Neural cell (in vitro differentiated cells): ENCODE data around the gene SMU1. TPM values are rescaled to one million over a fixed set of nuclear protein-coding genes. Genes with fewer than 3 reads are reported as not detected.

Source experiments
- H2AFZ ChIP-seq: fragments of 200-600, 300-800 bp; sonication (generic), shearing (Covaris generic); 2 replicates; pipeline ENCODE4 v1.6.0; 2014; ENCODE audit warnings: low read depth, mild to moderate bottlenecking, antibody characterized with exemption, low read length, moderate library complexity
- H3F3A ChIP-seq: fragments of 200-600 bp; shearing (Covaris generic); 2 replicates; pipeline ENCODE4 v1.6.1; 2016; ENCODE audit warnings: mild to moderate bottlenecking, moderate library complexity, mixed read lengths, antibody characterized with exemption, low read length; ENCODE audit not compliant: insufficient read depth, poor library complexity, severe bottlenecking
- H3K27ac ChIP-seq: fragments of 200-600, 300-800 bp; sonication (generic), shearing (Covaris generic); 2 replicates; pipeline ENCODE4 v1.5.1; 2014; ENCODE audit warnings: mild to moderate bottlenecking, low read length, moderate library complexity
- H3K27me3 ChIP-seq: fragments of 300-800, 200-600 bp; sonication (generic), shearing (Covaris generic); 2 replicates; pipeline ENCODE4 v1.6.0; 2014; ENCODE audit warnings: mild to moderate bottlenecking, low read depth, low read length, moderate library complexity; ENCODE audit not compliant: insufficient read depth
- H3K36me3 ChIP-seq: fragments of 300-800, 200-600 bp; sonication (generic), shearing (Covaris generic); 2 replicates; pipeline ENCODE4 v1.5.1; 2014; ENCODE audit warnings: mild to moderate bottlenecking, antibody characterized with exemption, low read length, moderate library complexity; ENCODE audit not compliant: insufficient read depth
- H3K4me2 ChIP-seq: fragments of 300-800, 200-600 bp; sonication (generic), shearing (Covaris generic); 2 replicates; pipeline ENCODE4 v1.6.0; 2014; ENCODE audit warnings: mild to moderate bottlenecking, low read length
- H3K4me3 ChIP-seq: fragments of 300-800, 200-600 bp; sonication (generic), shearing (Covaris generic); 2 replicates; pipeline ENCODE4 v1.5.1; 2014; ENCODE audit warnings: mild to moderate bottlenecking, low read length, moderate library complexity
- H3K79me2 ChIP-seq: fragments of 200-600 bp; shearing (Covaris generic); replicated peaks from 2 replicates; pipeline ENCODE4 v1.6.0; 2014; ENCODE audit warnings: mild to moderate bottlenecking, low read length, moderate library complexity; ENCODE audit not compliant: insufficient read depth
- H3K9ac ChIP-seq: fragments of 300-800, 200-600 bp; sonication (generic), shearing (Covaris generic); 2 replicates; pipeline ENCODE4 v1.6.1; 2016; ENCODE audit warnings: mild to moderate bottlenecking, low read length, mixed read lengths
- H3K9me2 ChIP-seq: fragments of 200-600 bp; shearing (Covaris generic); 2 replicates; pipeline ENCODE4 v1.6.1; 2016; ENCODE audit warnings: mild to moderate bottlenecking, low read length, mixed read lengths; ENCODE audit not compliant: insufficient read depth
- H3K9me3 ChIP-seq: fragments of 200-600, 300-800 bp; sonication (generic), shearing (Covaris generic); 2 replicates; pipeline ENCODE4 v1.6.1; 2016; ENCODE audit warnings: mild to moderate bottlenecking, mixed run types, low read length, moderate library complexity, mixed read lengths
- H4K20me1 ChIP-seq: fragments of 200-600 bp; shearing (Covaris generic); 2 replicates; pipeline ENCODE4 v1.6.1; 2016; ENCODE audit warnings: mild to moderate bottlenecking, mixed run types; ENCODE audit not compliant: insufficient read depth
- EP300 ChIP-seq: fragments of 450-650 bp; conservative IDR thresholded peaks from 2 replicates; pipeline ENCODE4 v1.6.1; 2014; ENCODE audit warnings: antibody characterized with exemption, mild to moderate bottlenecking, moderate library complexity; ENCODE audit not compliant: poor library complexity, severe bottlenecking
- EZH2 ChIP-seq: fragments of 200-600, 300-800 bp; shearing (Covaris generic), sonication (generic); IDR thresholded peaks from 2 replicates; pipeline ENCODE4 v1.6.1; 2014; ENCODE audit warnings: antibody characterized with exemption, low read length, borderline replicate concordance, mild to moderate bottlenecking; ENCODE audit not compliant: insufficient read depth, poor library complexity, severe bottlenecking
- MXI1 ChIP-seq: fragments of 450-650 bp; conservative IDR thresholded peaks from 2 replicates; pipeline ENCODE4 v1.6.1; 2014; ENCODE audit warnings: antibody characterized with exemption, mild to moderate bottlenecking; ENCODE audit not compliant: poor library complexity, severe bottlenecking
- POLR2AphosphoS5 ChIP-seq: IDR thresholded peaks from 2 replicates; pipeline ENCODE4 v1.6.1; 2012
- RAD21 ChIP-seq: fragments of 450-650 bp; conservative IDR thresholded peaks from 2 replicates; pipeline ENCODE4 v1.6.1; 2014; ENCODE audit warnings: antibody characterized with exemption, mild to moderate bottlenecking, moderate library complexity
- SMC3 ChIP-seq: fragments of 450-650 bp; conservative IDR thresholded peaks from 2 replicates; pipeline ENCODE4 v1.6.1; 2014; ENCODE audit warnings: antibody characterized with exemption, mild to moderate bottlenecking, moderate library complexity; ENCODE audit not compliant: poor library complexity
- TAF1 ChIP-seq: IDR thresholded peaks from 2 replicates; pipeline ENCODE4 v1.6.1; 2012; ENCODE audit warnings: low read depth
- polyA plus RNA-seq: library from polyadenylated mRNA; depleted of rRNA; stranded (reverse); fragments of >200 nt; gene quantifications from 2 replicates; pipeline ENCODE4 v1.2.3, GENCODE V29; 2014
- TF ChIP-seq, protein P1 (sequence below): IDR thresholded peaks from 2 replicates; pipeline ENCODE4 v1.6.1; 2012; ENCODE audit warnings: borderline replicate concordance
- TF ChIP-seq, protein P2 (sequence below): fragments of 450-650 bp; IDR thresholded peaks from 2 replicates; pipeline ENCODE4 v1.5.1; 2014; ENCODE audit warnings: antibody characterized with exemption, mild to moderate bottlenecking, moderate library complexity; ENCODE audit not compliant: poor library complexity, severe bottlenecking

SMU1 gene
- polyA plus RNA-seq, 1 donor from 2014 or later: 27.4 TPM

DNA sequence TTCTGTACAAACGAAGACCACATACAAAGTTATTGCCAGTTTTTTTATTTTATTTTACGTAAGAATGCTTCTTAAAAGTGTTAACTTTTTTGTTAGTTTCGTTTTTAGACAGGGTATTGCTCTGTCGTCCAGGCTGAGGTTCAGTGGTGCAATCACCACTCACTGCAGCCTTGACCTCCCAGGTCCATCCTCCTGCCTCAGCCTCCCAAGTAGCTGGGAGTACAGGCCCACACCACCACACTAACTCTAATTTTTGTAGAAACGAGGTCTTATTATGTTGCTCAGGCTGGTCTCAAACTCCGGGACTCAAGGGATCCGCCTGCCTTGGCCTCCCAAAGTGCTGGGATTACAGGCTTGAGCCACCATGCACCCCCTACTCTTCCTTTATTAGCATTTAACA is 53.7 kb downstream of the SMU1 start:
- Histone ChIP-seq H3K4me2 (no peak overlapping the region), H3K9me3 (no peaks in the 10 kb centered on the region), H3K9me2 (no peaks in the 10 kb centered on the region), H3F3A (no peaks in the 10 kb centered on the region), H3K36me3 (no peaks in the 10 kb centered on the region), H3K4me3 (no peak overlapping the region), H2AFZ (no peak overlapping the region), H3K27me3 (no peaks in the 10 kb centered on the region), H4K20me1 (no peaks in the 10 kb centered on the region), H3K79me2 (peaks cover 55% of the 10 kb centered on the region), H3K9ac (no peak overlapping the region), H3K27ac (no peak overlapping the region)
- TF ChIP-seq TAF1 (no peak), SMC3 (no peak), MXI1 (no peak), POLR2AphosphoS5 (no peak), EP300 (no peak), EZH2 (no peak), RAD21 (no peak)
- TF ChIP-seq, protein P1, sequence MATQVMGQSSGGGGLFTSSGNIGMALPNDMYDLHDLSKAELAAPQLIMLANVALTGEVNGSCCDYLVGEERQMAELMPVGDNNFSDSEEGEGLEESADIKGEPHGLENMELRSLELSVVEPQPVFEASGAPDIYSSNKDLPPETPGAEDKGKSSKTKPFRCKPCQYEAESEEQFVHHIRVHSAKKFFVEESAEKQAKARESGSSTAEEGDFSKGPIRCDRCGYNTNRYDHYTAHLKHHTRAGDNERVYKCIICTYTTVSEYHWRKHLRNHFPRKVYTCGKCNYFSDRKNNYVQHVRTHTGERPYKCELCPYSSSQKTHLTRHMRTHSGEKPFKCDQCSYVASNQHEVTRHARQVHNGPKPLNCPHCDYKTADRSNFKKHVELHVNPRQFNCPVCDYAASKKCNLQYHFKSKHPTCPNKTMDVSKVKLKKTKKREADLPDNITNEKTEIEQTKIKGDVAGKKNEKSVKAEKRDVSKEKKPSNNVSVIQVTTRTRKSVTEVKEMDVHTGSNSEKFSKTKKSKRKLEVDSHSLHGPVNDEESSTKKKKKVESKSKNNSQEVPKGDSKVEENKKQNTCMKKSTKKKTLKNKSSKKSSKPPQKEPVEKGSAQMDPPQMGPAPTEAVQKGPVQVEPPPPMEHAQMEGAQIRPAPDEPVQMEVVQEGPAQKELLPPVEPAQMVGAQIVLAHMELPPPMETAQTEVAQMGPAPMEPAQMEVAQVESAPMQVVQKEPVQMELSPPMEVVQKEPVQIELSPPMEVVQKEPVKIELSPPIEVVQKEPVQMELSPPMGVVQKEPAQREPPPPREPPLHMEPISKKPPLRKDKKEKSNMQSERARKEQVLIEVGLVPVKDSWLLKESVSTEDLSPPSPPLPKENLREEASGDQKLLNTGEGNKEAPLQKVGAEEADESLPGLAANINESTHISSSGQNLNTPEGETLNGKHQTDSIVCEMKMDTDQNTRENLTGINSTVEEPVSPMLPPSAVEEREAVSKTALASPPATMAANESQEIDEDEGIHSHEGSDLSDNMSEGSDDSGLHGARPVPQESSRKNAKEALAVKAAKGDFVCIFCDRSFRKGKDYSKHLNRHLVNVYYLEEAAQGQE: no peak
- TF ChIP-seq, protein P2, sequence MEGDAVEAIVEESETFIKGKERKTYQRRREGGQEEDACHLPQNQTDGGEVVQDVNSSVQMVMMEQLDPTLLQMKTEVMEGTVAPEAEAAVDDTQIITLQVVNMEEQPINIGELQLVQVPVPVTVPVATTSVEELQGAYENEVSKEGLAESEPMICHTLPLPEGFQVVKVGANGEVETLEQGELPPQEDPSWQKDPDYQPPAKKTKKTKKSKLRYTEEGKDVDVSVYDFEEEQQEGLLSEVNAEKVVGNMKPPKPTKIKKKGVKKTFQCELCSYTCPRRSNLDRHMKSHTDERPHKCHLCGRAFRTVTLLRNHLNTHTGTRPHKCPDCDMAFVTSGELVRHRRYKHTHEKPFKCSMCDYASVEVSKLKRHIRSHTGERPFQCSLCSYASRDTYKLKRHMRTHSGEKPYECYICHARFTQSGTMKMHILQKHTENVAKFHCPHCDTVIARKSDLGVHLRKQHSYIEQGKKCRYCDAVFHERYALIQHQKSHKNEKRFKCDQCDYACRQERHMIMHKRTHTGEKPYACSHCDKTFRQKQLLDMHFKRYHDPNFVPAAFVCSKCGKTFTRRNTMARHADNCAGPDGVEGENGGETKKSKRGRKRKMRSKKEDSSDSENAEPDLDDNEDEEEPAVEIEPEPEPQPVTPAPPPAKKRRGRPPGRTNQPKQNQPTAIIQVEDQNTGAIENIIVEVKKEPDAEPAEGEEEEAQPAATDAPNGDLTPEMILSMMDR: no peak

DNA sequence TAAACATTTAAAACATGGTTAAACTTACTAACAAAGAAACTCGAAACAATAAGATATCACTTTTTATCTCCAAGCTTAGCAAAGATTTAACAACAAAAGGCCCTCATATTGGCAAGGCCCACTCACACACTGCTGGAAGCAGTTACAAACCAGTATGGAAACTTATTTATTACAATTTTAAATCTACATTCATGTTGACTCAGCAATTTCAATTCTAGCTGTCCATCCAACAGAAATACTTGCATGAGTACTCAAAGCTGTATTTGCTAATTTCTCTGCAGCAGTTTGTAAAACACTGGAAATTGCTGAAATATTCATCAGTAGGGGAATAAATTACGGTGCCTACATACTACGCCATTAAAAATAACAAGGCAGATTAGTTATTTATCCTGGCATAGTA is 54.2 kb downstream of the SMU1 start:
- Histone ChIP-seq H3K4me2 (no peak overlapping the region), H3K4me3 (no peak overlapping the region), H3K36me3 (no peaks in the 10 kb centered on the region), H3K9ac (no peak overlapping the region), H3K9me2 (no peaks in the 10 kb centered on the region), H3K79me2 (peaks cover 50% of the 10 kb centered on the region), H3K27ac (no peak overlapping the region), H3K9me3 (no peaks in the 10 kb centered on the region), H3F3A (no peaks in the 10 kb centered on the region), H2AFZ (no peak overlapping the region), H3K27me3 (no peaks in the 10 kb centered on the region), H4K20me1 (no peaks in the 10 kb centered on the region)
- no peak for TF ChIP-seq POLR2AphosphoS5
- no peak for TF ChIP-seq SMC3
- no peak for TF ChIP-seq EP300
- no peak for TF ChIP-seq RAD21
- no peak for TF ChIP-seq EZH2
- TF ChIP-seq, protein P1: no peak
- TF ChIP-seq, protein P2: no peak
- no peak for TF ChIP-seq MXI1
- TF ChIP-seq TAF1: no peak
